ENCODE measurements around the gene NEURL1B.

Gene NEURL1B

GRCh38 chr5:172610643-172611042, 30.4 kb upstream of the NEURL1B start:
- no peak for DNase-seq

DNA sequence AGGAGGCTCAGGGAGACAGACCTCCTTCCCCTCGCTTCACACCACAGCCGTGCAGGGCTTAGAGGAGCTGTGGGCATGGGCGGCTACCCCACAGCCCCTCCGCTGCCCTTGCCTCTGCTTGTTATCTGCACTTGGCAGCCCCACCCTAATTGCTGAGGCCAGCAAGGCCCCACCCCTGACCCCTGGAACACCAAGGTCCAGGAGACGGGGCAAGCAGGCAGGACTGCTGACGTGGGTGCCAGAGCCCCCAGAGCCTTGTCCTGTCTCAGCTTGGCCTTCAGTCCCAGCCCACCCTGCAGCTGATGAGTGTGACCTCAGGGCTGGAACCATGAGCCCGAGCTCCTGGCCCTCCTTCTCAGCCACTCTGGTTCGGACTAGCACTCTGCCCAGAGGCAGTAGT, 29.1 kb upstream of the NEURL1B start:
- DNase-seq: no peak

DNA sequence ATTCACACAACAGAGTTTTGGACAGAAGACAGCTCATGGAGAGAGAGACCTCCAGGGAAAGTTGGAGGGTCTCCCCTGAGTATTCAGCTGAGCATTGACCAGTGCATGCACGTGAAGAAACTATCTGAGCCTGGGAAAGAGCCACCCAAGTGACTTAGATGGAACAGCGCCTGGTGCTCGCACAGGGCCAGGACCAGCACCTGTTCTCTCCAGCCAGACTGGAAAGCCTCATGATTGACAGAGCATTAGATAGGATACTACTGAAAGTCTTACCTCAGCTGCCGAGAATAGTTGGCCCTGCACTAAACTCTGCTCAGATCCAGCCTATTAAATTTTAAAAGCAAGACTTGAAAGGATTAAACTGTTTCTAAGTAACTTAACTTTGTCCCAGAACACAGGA, 28.3 kb upstream of the NEURL1B start:
- DNase-seq: no peak

GRCh38 chr5:172616136-172616535, 24.9 kb upstream of the NEURL1B start:
- DNase-seq: no peak

GRCh38 chr5:172616730-172617129, 24.3 kb upstream of the NEURL1B start:
- DNase-seq: peak; percentile 25

GRCh38 chr5:172617817-172618216, 23.2 kb upstream of the NEURL1B start:
- DNase-seq: no peak

DNA sequence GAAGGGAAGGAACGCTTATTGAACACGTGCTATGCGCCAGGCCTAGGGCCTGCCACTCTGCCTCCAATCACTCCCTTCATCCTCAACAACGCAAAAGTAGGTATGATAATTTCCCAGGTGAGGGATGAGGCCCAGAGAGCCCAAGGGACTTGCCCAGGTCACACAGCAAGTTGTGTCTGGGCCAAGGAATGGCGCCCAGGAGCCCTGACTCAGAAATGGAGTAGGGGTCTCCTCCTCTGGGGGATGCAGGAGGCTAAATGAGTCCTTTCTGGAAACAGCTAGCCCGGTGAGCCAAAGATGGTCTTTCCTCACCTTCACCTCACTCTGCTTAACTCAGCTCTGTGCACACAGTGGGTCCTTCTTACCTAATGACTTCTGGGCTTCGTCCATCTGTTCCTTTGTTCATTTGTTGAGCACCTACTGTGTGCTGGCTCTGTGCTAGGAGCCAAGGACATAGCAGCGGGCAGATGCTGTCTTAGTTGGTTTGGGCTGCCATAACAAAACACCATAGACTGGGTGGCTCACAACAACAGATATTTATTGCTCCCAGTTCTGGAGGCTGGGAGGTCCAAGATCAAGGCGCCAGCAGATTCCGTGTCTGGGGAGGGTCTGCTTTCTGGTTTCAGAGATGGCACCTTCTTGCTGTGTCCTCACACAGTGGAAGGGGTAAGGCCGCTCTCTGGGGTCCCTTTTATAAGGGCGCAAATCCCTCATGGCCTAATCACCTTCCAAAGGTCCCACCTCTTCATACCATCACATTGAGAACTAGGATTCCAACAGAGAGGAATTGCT, 22.3 kb upstream of the NEURL1B start:
- DNase-seq: no peak

- DNase-seq: no peak
Observed at GRCh38 chr5:172620506-172620905, 20.6 kb upstream of the NEURL1B start.

DNA sequence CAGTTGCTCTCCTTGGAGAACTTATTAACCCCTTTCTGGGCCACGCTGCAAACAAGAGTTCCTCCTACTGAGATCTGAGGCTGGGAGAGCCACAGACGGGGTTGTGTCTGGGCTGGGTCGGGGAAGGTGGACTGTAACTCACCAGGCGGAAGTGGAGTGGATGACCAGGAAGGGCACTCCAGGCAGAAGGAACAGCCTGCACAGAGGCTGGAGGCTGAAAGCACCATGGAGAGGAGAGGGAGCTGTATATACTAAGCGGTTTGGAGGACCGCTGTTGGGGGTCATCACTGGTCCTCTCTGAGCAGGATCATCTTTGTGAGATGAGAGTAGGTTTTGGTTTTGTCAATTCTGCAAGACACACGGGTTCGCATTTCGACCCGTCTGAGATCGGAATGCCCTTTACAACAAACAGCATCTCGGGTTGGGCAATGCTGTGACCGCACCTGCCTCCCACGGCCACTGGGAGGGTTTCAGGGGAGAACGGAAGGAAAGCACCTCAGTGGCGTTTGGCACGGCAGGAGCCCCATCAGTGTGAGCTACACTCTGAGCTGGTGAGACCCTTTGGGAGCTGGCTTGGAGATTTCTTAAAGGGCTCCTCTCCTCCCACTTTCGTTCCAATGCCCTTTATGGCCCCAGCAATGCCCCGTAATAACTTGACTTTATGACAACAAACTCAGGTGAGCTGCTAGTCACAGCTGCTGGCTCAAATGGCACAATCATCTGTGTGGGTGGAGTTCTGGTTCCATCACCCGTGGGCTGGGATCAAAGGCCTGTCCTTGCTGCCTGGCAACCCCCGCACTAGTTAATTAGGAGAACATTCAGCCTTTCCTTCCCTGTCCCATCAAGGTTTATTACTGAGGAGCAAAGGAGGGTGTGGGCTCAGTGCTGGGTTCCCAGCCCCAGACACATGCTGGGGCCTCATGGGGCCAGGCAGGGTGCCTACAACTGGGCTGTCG, 18.7 kb upstream of the NEURL1B start:
- peak; percentile 69 for DNase-seq

DNA sequence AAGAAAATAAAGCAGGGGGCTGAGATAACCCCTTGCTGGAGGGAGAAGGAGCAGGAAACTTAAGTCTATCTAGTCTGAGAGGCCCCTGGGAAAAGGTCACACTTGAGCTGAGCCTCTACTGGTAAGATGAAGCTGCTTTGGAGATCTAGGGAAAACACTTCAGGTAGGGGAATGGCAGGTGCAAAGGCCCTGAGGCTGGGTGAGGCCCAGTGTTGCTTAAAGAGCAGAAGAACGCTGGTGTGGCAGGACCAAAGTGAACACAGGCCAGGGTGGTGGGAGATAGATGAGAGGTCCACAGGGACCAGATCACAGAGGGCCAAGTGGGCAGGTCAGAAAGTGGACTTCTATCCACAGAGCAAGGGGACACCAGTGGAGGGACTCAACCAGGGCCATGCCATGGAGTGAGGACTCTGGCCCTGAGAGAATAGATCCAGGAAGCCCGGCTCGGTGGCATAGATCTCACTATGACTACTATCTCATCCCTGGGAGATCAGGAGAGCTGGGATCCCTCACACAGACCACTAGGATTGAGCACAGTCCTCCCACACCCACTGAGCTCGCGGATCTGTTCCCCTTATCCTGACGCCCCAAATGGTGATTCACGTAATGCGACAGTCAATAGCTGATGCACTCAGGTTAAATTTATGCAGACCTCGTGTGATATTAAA, 17.6 kb upstream of the NEURL1B start:
- no peak for DNase-seq

DNA sequence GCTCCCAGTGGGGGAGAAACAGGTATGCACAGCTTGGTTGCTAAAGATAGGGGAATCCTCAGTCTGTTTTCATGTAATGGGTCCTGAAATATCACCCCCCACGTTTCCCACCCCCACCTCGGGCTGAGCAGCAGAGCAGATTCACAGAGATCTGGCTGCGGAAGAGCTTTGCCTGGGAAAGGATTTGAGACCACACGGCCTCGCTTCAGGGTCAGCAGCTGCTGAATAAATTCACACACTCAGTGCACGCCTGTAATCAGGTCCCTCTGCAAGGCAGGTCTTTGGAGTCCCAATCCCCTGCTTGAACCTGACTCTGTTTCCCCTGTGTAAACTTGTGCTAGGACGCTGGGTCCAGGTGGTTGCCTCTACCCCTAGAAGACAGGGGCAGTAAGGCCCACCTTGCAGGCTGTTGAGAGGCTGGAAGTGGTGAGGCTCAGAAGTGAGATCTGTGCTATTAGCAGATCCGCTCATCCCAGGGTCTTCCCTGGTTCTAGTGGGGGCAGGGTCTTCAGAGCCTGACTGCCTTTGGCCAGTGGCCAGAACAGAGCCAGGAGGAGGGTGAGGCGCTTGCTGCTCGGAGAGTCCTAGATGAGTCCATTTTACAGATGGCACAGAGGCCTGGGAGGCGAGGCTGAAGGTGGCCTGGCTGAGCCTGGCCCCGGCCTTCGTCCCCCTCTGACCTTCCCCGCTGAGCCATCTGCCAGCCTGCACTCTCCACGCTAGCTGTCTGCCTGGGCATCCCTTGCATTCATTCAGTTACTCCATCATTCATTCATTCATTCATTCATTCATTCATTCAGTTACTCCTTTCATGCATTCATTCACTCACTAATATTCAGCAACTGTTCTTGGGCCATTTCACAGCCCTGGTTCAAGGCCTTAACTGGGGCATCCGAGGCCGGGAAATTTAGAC, 16.7 kb upstream of the NEURL1B start:
- DNase-seq: no peak

DNA sequence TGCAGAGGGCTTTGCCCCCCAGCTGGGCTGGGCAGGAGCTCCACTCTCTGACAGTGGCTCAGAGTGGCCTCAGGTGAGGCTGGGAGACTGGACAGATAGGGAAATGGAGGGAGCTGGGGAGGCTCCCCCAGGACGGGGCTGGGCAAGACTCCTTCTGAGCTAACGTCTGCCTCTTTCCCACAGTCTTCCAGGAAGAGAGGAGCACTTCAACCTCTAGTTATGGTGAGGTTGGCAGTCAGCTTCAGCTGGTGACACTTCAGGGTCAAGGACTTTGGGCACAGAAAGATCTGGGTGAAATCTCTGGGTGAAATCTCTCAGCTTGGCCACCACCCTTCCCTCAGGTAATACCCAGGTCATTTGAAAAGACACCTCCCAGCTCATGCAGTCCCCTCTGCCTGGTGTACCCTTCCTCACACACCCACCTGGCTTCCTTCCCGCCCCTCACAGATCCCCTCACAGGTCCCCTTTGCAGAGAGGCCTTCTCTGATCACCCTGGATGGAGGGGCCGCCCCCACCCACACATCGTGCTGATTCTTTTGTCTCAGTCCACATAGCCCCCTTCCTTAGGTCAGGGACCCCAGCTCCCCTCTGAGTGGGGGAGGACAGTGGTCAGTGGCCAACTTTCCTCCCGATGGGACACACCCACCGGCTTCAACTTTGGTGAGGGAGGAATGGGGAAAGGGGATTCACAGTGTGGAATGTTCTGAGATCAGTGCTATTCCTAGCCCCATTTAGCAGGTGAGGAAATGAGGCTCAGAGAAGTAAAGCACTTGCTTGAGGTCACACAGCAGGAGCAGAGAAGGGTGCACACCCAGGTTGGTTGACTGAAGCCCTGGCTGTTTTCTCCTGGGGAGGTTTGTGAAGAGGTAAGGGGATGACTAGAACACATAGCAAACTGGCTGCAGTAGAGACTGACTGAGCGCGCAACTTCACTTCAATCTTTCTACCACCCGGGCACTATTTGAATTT, 15.8 kb upstream of the NEURL1B start:
- peak; percentile 24 for DNase-seq

- peak; percentile 91 for DNase-seq
Observed at GRCh38 chr5:172626031-172626581, 15.0 kb upstream of the NEURL1B start.

DNA sequence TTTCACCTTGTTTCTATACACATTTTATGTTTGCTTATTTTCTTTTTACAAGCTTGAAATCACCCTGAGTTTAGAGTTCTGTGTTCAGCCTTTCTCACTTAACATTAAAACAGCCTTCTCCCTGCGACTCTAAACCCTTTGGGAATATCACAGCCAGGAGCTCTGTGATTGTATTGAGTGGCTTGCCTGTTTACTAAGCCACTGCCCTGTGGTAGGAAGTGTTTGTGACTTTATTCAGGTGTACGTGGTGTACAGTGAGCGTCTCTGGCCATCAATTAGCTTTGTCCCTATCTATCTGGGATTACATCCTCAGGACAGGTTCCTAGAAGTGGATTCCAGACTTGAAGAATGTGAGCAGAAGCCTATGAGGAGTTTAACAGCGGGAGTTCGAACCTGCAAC, 11.0 kb upstream of the NEURL1B start:
- no peak for DNase-seq

DNA sequence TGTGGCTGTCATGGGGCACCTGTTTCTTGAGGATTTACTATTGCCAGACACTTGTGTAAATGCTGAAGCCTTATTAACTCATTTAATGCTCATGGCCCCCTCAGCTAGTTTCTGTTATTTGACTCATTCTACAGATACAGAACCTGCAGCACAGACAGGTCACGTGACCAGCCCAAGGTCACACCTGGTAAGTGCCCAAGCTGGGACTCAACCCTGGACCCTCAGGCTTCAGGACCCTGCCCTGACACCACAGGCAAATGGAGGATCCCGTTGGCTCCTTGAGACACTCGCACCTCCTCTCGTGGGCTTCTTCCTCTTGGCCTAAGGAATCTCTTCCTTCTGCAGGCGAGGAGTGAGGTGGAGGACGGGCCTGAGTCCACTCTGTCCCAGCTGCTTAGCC, 10.6 kb upstream of the NEURL1B start:
- DNase-seq: no peak

DNA sequence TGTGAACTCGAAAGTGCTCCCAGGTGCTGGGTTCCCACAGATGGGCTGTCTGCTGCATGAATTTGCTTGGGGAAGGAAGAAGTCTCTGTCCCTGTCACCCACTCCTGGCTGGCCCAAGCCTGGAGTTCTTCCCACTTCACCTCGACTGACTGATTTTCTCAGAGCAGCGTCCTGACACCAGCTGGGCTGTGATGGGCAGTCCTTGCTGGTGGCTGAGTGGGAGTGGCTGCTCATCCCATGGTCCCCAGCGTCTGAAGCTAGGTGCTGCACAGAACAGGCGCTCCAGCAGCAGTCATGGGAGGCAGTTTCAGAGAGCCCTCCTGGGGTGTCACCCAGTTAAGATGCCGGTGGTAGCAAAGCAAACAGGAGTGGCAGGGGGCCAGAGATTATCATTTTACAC, 10.1 kb upstream of the NEURL1B start:
- no peak for DNase-seq

GRCh38 chr5:172632346-172633092, 8.5 kb upstream of the NEURL1B start:
- no peak for DNase-seq

DNA sequence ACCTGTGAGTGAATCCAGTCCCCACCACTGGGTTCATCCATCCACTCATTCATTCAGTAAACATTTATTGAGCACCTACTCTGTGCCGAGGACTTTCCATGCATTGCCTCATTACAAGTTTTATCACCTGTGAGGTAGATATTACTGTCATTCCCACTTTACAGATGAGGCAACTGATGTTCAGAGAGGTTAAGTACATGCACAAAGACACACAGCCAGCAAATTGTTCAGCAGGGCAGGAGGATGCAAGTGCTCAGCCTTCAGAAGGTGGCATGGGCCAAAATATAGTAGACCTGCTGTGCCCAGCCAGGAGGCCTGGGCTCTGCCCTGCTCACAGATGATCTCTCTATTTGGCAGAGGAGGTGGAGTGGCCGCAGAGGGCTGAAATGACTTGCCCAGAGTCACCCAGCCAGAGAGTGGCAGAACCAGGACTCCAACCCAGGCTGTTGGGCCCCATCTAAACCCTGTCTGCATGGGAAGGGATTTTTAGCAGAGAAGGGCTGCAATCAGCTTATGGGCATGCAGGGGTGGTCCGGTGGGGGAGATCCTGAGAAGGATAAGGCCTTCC, 7.6 kb upstream of the NEURL1B start:
- no peak for DNase-seq

DNA sequence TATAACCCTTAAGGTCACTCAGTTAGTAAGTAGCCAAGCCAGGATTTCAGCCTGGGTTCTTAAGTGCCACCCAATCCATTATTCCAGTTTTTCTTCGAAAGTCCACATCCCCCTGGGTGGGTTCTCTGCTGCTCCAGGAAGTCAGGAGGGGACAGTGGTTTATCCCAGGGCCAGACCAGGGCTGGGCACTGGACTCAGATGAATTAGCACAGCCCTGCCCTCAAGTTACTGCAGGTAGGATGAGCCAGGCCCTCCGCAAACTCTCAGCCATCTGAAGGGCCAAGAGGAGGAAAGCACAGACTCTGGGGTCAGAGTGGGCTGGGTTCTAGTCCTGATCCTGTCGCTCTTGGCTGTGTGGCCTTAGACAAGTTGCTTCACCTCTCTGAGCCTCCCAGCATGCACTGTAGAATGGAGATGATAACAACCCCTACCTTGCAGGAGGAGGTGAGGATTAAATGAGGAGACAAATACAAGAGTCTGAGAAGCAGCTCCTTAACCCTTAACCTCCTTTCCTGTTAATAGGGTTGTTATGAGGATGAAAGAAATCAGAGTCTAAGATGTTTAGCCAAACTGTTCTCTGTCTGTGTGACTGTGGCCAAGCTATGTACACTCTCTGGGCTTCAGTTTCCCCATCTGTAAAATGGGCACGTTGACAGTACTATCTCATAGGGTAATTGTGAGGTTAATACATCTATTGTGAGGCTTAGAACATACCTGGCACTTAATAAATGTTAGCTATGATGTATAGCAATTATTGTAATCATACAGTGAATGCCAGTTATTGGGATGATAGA, 6.8 kb upstream of the NEURL1B start:
- no peak for DNase-seq
